Activated CD4-positive, alpha-beta T cell treated with anti-CD3 and anti-CD28 coated beads, Interleukin-2, amount 10 ng/mL, durations not matched to agents 7 days and 5 days (primary cell): ENCODE data around the gene ZIC5. TPM values are rescaled to one million over a fixed set of nuclear protein-coding genes. Genes with fewer than 3 reads are reported as not detected.
A peak's percentile ranks its signal among the peaks of the same experiment; 100 is the strongest.

Experiments used
- CTCF ChIA-PET: fragments of 350-600 bp; sonication (Branson Sonifier 250); formaldehyde crosslinking; loops from one replicate; lab custom pipeline; 2021; ENCODE audit warnings: antibody characterized with exemption; lab: Charles Lee
- POLR2A ChIA-PET: fragments of 350-600 bp; sonication (Branson Sonifier 250); formaldehyde crosslinking; loops from one replicate; lab custom pipeline; 2021; ENCODE audit warnings: antibody characterized with exemption; lab: Charles Lee
- DNase-seq: peaks from one replicate; pipeline ENCODE4 v3.0.0-alpha.2; 2020
- H3K27ac Mint-ChIP-seq: one replicate; pipeline ENCODE4 v1.8.0; 2021; ENCODE audit warnings: mild to moderate bottlenecking, moderate library complexity, mixed read lengths
- H3K27me3 Mint-ChIP-seq: one replicate; pipeline ENCODE4 v1.8.0; 2021; ENCODE audit warnings: mixed read lengths
- H3K36me3 Mint-ChIP-seq: one replicate; pipeline ENCODE4 v1.8.0; 2021; ENCODE audit warnings: low read depth, mixed read lengths
- H3K4me1 Mint-ChIP-seq: one replicate; pipeline ENCODE4 v1.8.0; 2021; ENCODE audit warnings: mixed read lengths
- H3K4me3 Mint-ChIP-seq: one replicate; pipeline ENCODE4 v1.8.0; 2021; ENCODE audit warnings: mild to moderate bottlenecking, moderate library complexity, mixed read lengths
- H3K9me3 Mint-ChIP-seq: one replicate; pipeline ENCODE4 v1.8.0; 2021; ENCODE audit warnings: mixed read lengths
- total RNA-seq, 2 experiments: library from RNA; stranded (reverse); gene quantifications; one replicate each; pipeline ENCODE4 v1.2.3, GENCODE V29; 2021

ZIC5 gene
- total RNA-seq, 2 experiments from 2014 or later, result not detected

GRCh38 chr13:99977912-99978798, 6.6 kb upstream of the ZIC5 start:
- ChIA-PET POLR2A (no interaction called here), CTCF (no interaction called here)
- peak overlapping the region; percentile 27 for H3K4me3 Mint-ChIP-seq
- H3K27me3 Mint-ChIP-seq, result peaks cover 73% of the 10 kb centered on the region
- peak overlapping the region; percentile 46 for H3K27ac Mint-ChIP-seq
- peaks cover 5% of the 10 kb centered on the region for H3K36me3 Mint-ChIP-seq
- peaks cover 4% of the 10 kb centered on the region for H3K9me3 Mint-ChIP-seq
- H3K4me1 Mint-ChIP-seq, result peaks cover 9% of the 10 kb centered on the region
- DNase-seq, result no peak

GRCh38 chr13:99977334-99977911, 5.9 kb upstream of the ZIC5 start:
- Mint-ChIP-seq H3K9me3 (peaks cover 4% of the 10 kb centered on the region), H3K36me3 (peaks cover 6% of the 10 kb centered on the region), H3K27me3 (peaks cover 72% of the 10 kb centered on the region), H3K4me3 (no peak overlapping the region), H3K4me1 (peaks cover 9% of the 10 kb centered on the region), H3K27ac (no peak overlapping the region)
- POLR2A ChIA-PET, result no interaction called here
- no peak for DNase-seq
- CTCF ChIA-PET, result no interaction called here

- H3K4me3 Mint-ChIP-seq, result no peak overlapping the region
- H3K36me3 Mint-ChIP-seq, result peaks cover 6% of the 10 kb centered on the region
- peaks cover 80% of the 10 kb centered on the region for H3K27me3 Mint-ChIP-seq
- H3K4me1 Mint-ChIP-seq, result peaks cover 9% of the 10 kb centered on the region
- CTCF ChIA-PET, result no interaction called here
- DNase-seq, result no peak
- H3K9me3 Mint-ChIP-seq, result peaks cover 4% of the 10 kb centered on the region
- POLR2A ChIA-PET, result no interaction called here
- no peak overlapping the region for H3K27ac Mint-ChIP-seq
Measured at GRCh38 chr13:99976575-99976974, 5.0 kb upstream of the ZIC5 start.

- H3K27ac Mint-ChIP-seq, result no peak overlapping the region
- peaks cover 6% of the 10 kb centered on the region for H3K36me3 Mint-ChIP-seq
- H3K27me3 Mint-ChIP-seq, result peaks cover 82% of the 10 kb centered on the region
- H3K4me1 Mint-ChIP-seq, result peaks cover 9% of the 10 kb centered on the region
- H3K9me3 Mint-ChIP-seq, result peaks cover 4% of the 10 kb centered on the region
- DNase-seq, result no peak
- no peak overlapping the region for H3K4me3 Mint-ChIP-seq
- ChIA-PET POLR2A (no interaction called here), CTCF (interaction anchor here (0.6 to 1.3 kb wide), 4 partner anchors 10 to 225 kb away, joined by 3 read pairs; no protein-coding TSS in a partner anchor)
Measured at GRCh38 chr13:99975626-99976025, 4.1 kb upstream of the ZIC5 start.

GRCh38 chr13:99974939-99975561, 3.5 kb upstream of the ZIC5 start:
- Mint-ChIP-seq H3K27me3 (peaks cover 83% of the 10 kb centered on the region), H3K4me3 (no peak overlapping the region), H3K9me3 (peaks cover 4% of the 10 kb centered on the region), H3K27ac (no peak overlapping the region), H3K4me1 (peaks cover 10% of the 10 kb centered on the region), H3K36me3 (peaks cover 6% of the 10 kb centered on the region)
- POLR2A ChIA-PET, result no interaction called here
- CTCF ChIA-PET, result interaction anchor here (0.6 to 1.3 kb wide), 5 partner anchors 9 to 453 kb away, joined by 3 read pairs; no protein-coding TSS in a partner anchor
- DNase-seq, result no peak

GRCh38 chr13:99974296-99974938, 2.9 kb upstream of the ZIC5 start:
- Mint-ChIP-seq H3K4me1 (peaks cover 13% of the 10 kb centered on the region), H3K27me3 (peaks cover 82% of the 10 kb centered on the region), H3K9me3 (peaks cover 4% of the 10 kb centered on the region), H3K4me3 (peak overlapping the region; percentile 22), H3K36me3 (peaks cover 6% of the 10 kb centered on the region), H3K27ac (no peak overlapping the region)
- DNase-seq, result no peak
- ChIA-PET POLR2A (no interaction called here), CTCF (interaction anchor here (0.7 to 1.1 kb wide), 2 partner anchors 22 to 454 kb away, joined by 3 read pairs; no protein-coding TSS in a partner anchor)

GRCh38 chr13:99973808-99974185, 2.2 kb upstream of the ZIC5 start:
- H3K27ac Mint-ChIP-seq, result no peak overlapping the region
- POLR2A ChIA-PET, result no interaction called here

GRCh38 chr13:99973163-99973807, 1.7 kb upstream of the ZIC5 start:
- CTCF ChIA-PET, result interaction anchor here (0.9 kb wide), 1 partner anchor 10 kb away, joined by 3 read pairs; no protein-coding TSS in a partner anchor
- H3K27ac Mint-ChIP-seq, result peak overlapping the region; percentile 14
- H3K36me3 Mint-ChIP-seq, result peaks cover 6% of the 10 kb centered on the region
- DNase-seq, result no peak
- H3K4me1 Mint-ChIP-seq, result peaks cover 12% of the 10 kb centered on the region
- H3K9me3 Mint-ChIP-seq, result peaks cover 4% of the 10 kb centered on the region
- H3K4me3 Mint-ChIP-seq, result no peak overlapping the region
- peaks cover 79% of the 10 kb centered on the region for H3K27me3 Mint-ChIP-seq
- POLR2A ChIA-PET, result no interaction called here

More at GRCh38 chr13:99973808-99974185, 2.2 kb upstream of the ZIC5 start:
- peaks cover 17% of the 10 kb centered on the region for H3K4me1 Mint-ChIP-seq
- CTCF ChIA-PET, result interaction anchor here (0.9 kb wide), 1 partner anchor 9 kb away, joined by 3 read pairs; no protein-coding TSS in a partner anchor
- H3K9me3 Mint-ChIP-seq, result peaks cover 4% of the 10 kb centered on the region
- H3K36me3 Mint-ChIP-seq, result peaks cover 6% of the 10 kb centered on the region
- H3K4me3 Mint-ChIP-seq, result no peak overlapping the region
- peaks cover 84% of the 10 kb centered on the region for H3K27me3 Mint-ChIP-seq
- no peak for DNase-seq

GRCh38 chr13:99972190-99972731, 694 bp upstream of the ZIC5 start:
- ChIA-PET CTCF (no interaction called here), POLR2A (no interaction called here)
- no peak for DNase-seq
- H3K27me3 Mint-ChIP-seq, result peaks cover 76% of the 10 kb centered on the region
- peaks cover 4% of the 10 kb centered on the region for H3K9me3 Mint-ChIP-seq
- peaks cover 14% of the 10 kb centered on the region for H3K4me1 Mint-ChIP-seq
- peak overlapping the region; percentile 4 for H3K27ac Mint-ChIP-seq
- peaks cover 11% of the 10 kb centered on the region for H3K36me3 Mint-ChIP-seq
- peak overlapping the region; percentile 32 for H3K4me3 Mint-ChIP-seq

- Mint-ChIP-seq H3K9me3 (peaks cover 2% of the 10 kb centered on the region), H3K27ac (no peak overlapping the region), H3K27me3 (peaks cover 75% of the 10 kb centered on the region), H3K4me1 (peaks cover 14% of the 10 kb centered on the region), H3K36me3 (peaks cover 11% of the 10 kb centered on the region), H3K4me3 (no peak overlapping the region)
- no peak for DNase-seq
- POLR2A ChIA-PET, result no interaction called here
- CTCF ChIA-PET, result interaction anchor here (0.9 to 2.2 kb wide), 4 partner anchors 12 to 88 kb away, joined by 3 to 11 read pairs (median 4); no protein-coding TSS in a partner anchor
Measured at GRCh38 chr13:99970651-99971575, 654 bp downstream of the ZIC5 start.
